K562 (cell line): ENCODE data around the gene ZNF213. TPM values are rescaled to one million over a fixed set of nuclear protein-coding genes. Genes with fewer than 3 reads are reported as not detected.

ENCODE experiments used
- ATF1 ChIP-seq, 2 experiments: fragments of 450-650 bp in 1 of 2; IDR thresholded peaks; 2 replicates each; pipeline ENCODE4 v1.6.1; 2016; ENCODE audit warnings: missing compliant biosample characterization in 1 of 2, missing genetic modification characterization in 1 of 2
- BRCA1 ChIP-seq, 2 experiments: fragments of 450-650 bp in 1 of 2; sonication (generic) in 1 of 2; formaldehyde crosslinking in 1 of 2; IDR thresholded peaks; 2 replicates each; pipeline versions ENCODE4 v1.5.0 to v1.6.1; 2017 to 2020; ENCODE audit warnings: mild to moderate bottlenecking in 1 of 2, missing genetic modification reagents in 1 of 2
- HDGF ChIP-seq: fragments of 450-650 bp; IDR thresholded peaks from 2 replicates; pipeline ENCODE4 v1.6.1; 2016
- MCM2 ChIP-seq: fragments of 450-650 bp; IDR thresholded peaks from 2 replicates; pipeline ENCODE4 v1.6.1; 2017; ENCODE audit warnings: low read depth, mild to moderate bottlenecking
- NFIX ChIP-seq: fragments of 250-450 bp; sonication (Bioruptor Pico); IDR thresholded peaks from 2 replicates; pipeline ENCODE4 v1.4.0; 2020; ENCODE audit warnings: low read depth, mild to moderate bottlenecking, moderate library complexity
- PURB ChIP-seq: sonication (generic); formaldehyde crosslinking; IDR thresholded peaks from 2 replicates; pipeline ENCODE4 v1.9.0; 2021; ENCODE audit warnings: low read depth, mild to moderate bottlenecking, missing genetic modification reagents
- SMARCC2 ChIP-seq: fragments of 450-650 bp; IDR thresholded peaks from 2 replicates; pipeline ENCODE4 v1.6.1; 2017; ENCODE audit warnings: antibody characterized with exemption, moderate library complexity, mild to moderate bottlenecking, low read depth
- TSC22D4 ChIP-seq: fragments of 450-650 bp; IDR thresholded peaks from 2 replicates; pipeline ENCODE4 v1.6.1; 2016; ENCODE audit warnings: missing genetic modification characterization, missing biosample characterization, control low read depth
- ZMIZ1 ChIP-seq, 2 experiments: fragments of 150-350 bp in 1 of 2; IDR thresholded peaks; 2 replicates each; pipeline ENCODE4 v1.6.1; 2012 to 2016; ENCODE audit warnings: low read depth in 2 of 2, low read length in 2 of 2, mild to moderate bottlenecking in 1 of 2, moderate library complexity in 1 of 2
- ZNF143 ChIP-seq: sonication (generic); formaldehyde crosslinking; IDR thresholded peaks from 2 replicates; pipeline ENCODE4 v1.9.0; 2022; ENCODE audit warnings: mild to moderate bottlenecking, missing genetic modification reagents
- ZNF407 ChIP-seq: fragments of 450-650 bp; IDR thresholded peaks from 2 replicates; pipeline ENCODE4 v1.6.1; 2016; ENCODE audit warnings: low read depth
- polyA plus RNA-seq, 8 experiments: library from polyadenylated mRNA; depleted of rRNA in 4 of 8; stranded (reverse) in 5 of 8; unstranded in 3 of 8; fragments of >200 nt; fragmentation: Nextera tagmentation in 2 of 8; fragmentation: Illumina TruSeq in 1 of 8; extraction: Ambion mirVana in 2 of 8; extraction: Trizol in 1 of 8; gene quantifications; 2 replicates each; pipeline versions ENCODE4 v1.2.1 to v1.2.3, GENCODE V29; 2011 to 2014; ENCODE audit warnings: inconsistent platforms in 1 of 8, missing spikeins in 1 of 8
- total RNA-seq, 7 experiments: library from RNA; depleted of rRNA in 6 of 7; stranded (reverse); fragments of >200 nt in 6 of 7; fragmentation: Illumina TruSeq in 2 of 7; extraction: Trizol in 2 of 7; gene quantifications; 2 replicates each; pipeline versions ENCODE4 v1.2.1 to v1.2.3, GENCODE V29; 2011 to 2021; ENCODE audit warnings: low replicate concordance in 1 of 7
- TF ChIP-seq, protein P1 (sequence below): fragments of 450-650 bp; IDR thresholded peaks from 2 replicates; pipeline ENCODE4 v1.7.1; 2018; ENCODE audit warnings: mild to moderate bottlenecking, low read depth; ENCODE audit not compliant: partially characterized antibody

The ZNF213 gene
- total and polyA plus RNA-seq, 9 of the 15 experiments (the other 6 are each of a cell fraction or from before 2014, with no cell fraction given) = 0.49 to 10.0 (median 1.8) TPM

- no peak for TF ChIP-seq ZNF143 (CRISPR knock-in tag)
- TF ChIP-seq PURB (CRISPR knock-in tag) = no peak
- no peak for TF ChIP-seq SMARCC2
- TF ChIP-seq ATF1 (CRISPR knock-in tag; IDR thresholded peaks at IDR 0.05) = no peak
- TF ChIP-seq ATF1 (tag; IDR thresholded peaks at IDR 0.05) = no peak
- TF ChIP-seq, protein P1, sequence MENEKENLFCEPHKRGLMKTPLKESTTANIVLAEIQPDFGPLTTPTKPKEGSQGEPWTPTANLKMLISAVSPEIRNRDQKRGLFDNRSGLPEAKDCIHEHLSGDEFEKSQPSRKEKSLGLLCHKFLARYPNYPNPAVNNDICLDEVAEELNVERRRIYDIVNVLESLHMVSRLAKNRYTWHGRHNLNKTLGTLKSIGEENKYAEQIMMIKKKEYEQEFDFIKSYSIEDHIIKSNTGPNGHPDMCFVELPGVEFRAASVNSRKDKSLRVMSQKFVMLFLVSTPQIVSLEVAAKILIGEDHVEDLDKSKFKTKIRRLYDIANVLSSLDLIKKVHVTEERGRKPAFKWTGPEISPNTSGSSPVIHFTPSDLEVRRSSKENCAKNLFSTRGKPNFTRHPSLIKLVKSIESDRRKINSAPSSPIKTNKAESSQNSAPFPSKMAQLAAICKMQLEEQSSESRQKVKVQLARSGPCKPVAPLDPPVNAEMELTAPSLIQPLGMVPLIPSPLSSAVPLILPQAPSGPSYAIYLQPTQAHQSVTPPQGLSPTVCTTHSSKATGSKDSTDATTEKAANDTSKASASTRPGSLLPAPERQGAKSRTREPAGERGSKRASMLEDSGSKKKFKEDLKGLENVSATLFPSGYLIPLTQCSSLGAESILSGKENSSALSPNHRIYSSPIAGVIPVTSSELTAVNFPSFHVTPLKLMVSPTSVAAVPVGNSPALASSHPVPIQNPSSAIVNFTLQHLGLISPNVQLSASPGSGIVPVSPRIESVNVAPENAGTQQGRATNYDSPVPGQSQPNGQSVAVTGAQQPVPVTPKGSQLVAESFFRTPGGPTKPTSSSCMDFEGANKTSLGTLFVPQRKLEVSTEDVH = no peak
- no peak for TF ChIP-seq TSC22D4
- no peak for TF ChIP-seq NFIX (CRISPR knock-in tag)
- TF ChIP-seq MCM2 = no peak
- TF ChIP-seq ZNF407 = no peak
- no peak for TF ChIP-seq ZMIZ1 (IDR thresholded peaks at IDR 0.05; ENCODE audit: low read depth in 2 of 2, low read length in 2 of 2)
- no peak for TF ChIP-seq BRCA1 (IDR thresholded peaks at IDR 0.05)
- no peak for TF ChIP-seq BRCA1 (CRISPR knock-in tag; IDR thresholded peaks at IDR 0.05)
- no peak for TF ChIP-seq HDGF
Measured at GRCh38 chr16:3152991-3153368, 18.2 kb downstream of the ZNF213 start (continued).
